ENCODE data around the gene CA6.
A peak's percentile ranks its signal among the peaks of the same experiment; 100 is the strongest.
"Not testable (repeated sequence)": the region's sequence is repeated elsewhere in the genome, so short reads cannot be mapped to it uniquely, and the experiment has no call there.

CA6 gene

DNA sequence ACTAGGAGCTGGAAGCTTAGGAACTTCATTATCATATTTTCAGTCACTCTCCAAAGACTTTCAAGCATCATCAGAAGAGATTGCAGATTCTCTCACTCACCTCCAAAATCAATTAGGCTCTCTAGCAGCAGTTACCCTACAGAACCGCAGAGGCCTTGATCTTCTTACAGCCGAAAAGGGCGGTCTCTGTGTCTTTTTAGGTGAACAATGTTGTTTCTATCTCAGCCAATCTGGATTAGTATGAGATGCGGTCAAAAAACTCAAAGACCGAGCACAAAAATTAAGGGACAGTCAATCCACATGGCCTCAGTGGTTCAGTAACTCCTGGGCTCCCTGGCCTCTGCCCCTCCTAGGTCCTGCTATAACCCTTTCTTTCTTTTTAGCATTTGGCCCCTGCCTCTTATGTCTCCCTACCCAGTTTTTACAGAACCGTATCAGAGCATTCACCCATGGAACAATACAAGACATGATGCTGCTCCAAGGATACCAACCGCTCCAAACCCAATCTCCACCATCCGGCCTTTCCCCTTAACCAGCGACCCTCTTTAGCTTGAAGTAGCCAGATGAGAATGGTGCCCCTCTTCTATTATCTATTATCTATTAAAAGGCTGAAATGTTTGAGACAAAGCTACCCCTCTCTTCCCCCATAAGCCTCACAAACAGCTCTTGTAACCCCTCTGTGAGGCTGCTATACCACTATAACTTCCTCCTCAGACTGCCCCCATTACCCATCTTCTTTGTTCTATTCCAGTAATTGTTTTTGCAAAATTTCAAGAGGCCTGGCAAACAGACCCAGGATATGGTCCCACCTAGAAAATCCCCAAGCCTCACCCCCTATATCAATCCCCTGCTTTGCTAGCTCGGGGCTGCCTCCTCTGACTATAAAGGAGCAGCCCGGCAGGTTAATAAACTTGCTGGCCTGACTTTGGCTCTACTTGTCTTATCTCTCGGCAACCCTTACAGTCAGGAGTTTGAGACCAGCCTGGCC, 18.7 kb upstream of the CA6 start:
- DNase-seq = no peak

DNA sequence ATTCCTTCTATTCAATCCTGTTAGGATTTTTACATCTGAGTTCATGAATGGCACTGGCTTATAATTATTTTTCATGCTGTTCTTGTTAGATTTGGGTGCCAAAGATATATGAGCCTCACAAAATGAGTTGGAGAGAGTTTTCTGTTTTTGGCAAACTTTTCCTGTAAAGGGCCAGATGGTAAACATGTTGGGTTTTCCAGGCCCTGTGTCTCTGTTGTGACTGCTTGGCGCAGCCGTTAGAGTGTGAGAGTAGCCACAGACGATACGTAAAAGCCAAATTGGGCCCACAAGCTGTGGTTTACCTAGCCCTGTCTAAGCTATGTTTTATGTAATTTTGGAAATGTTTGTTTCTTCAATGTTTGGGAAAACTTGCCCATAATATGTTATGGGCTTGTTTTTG, 15.6 kb upstream of the CA6 start:
- no peak for DNase-seq

DNA sequence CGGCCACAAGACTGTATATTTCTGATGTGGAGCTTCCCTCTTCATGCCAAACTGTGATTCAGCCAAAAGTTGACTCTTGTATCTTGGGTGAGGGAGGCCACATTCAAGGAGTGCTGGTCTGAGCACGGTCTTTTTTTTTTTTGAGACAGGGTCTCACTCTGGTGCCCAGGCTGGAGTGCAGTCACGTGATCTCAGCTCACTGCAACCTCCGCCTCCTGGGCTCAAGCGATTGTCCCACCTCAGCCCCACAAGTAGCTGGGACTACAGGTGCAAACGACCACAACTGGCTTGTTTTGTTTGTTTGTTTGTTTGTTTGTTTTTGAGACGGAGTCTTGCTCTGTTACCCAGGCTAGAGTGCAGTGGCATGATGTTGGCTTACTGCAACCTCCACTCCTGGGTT, 8.6 kb upstream of the CA6 start:
- DNase-seq = not testable (repeated sequence)

DNA sequence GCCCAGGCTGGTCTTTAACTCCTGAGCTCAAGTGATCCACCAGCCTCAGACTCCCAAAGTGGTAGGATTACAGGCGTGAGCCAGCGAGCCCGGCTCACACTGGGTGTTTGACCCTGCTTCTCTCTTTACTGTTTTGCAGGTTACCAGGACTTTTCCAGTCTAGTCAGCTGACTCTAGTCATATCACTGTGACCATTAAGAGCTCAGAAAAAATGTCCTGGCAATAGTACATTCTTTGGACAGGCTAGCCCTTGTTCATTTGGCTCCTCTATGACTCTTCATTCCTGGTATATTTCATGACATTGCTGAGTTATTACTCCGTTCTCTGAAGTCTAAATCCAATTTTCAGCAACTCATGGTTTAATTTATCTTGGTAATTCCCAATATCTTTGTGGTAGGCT, 8.0 kb upstream of the CA6 start:
- DNase-seq = no peak

DNA sequence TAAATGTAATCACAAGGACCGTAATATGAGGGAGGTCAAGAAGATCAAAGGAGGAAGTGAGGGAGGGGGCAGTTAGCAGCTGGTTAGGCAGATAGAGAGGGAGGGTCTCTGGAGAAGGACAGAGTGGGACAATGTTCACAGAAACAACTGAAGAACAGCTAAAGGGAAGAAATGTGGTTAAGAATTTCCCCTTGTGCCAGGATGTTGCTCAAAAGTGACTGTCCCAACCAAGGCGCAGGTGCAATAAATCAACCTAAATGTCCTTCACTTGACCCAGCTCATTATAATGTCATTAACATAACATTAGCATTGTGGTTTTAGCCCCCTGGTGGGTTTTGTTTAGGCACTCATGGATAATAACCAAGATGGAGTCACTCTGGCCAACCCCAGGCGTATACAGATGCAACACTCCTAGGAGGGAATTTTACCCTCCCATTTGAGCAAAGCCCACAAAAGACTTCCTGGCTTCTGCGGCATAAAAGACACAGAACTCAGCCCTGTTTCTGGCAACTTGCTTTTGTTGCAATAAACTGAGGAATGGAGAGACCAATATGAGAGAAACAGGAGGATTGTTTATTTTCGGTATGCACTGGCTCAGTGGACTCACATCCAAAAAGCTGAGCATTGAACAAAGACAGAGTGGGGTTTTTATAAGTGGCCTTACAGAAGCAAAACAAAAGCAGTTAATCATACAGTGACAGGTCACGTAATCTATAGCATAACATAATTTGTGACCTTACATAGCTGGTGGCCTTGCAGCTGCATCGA, 7.3 kb upstream of the CA6 start:
- no peak for DNase-seq

DNA sequence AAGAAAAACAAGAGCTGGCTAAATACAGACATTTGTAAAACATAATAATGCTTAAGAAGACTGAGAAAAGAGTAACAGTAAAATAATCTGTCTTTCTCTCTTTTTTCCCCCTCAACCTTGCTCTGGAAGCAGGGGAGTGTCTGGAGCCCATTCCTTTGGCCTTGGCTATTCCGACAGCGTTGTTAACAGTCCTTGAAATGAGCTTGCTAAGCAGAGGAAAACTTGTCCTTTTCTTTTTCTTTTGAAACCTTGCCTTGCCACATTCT, 6.7 kb upstream of the CA6 start:
- no peak for DNase-seq

DNA sequence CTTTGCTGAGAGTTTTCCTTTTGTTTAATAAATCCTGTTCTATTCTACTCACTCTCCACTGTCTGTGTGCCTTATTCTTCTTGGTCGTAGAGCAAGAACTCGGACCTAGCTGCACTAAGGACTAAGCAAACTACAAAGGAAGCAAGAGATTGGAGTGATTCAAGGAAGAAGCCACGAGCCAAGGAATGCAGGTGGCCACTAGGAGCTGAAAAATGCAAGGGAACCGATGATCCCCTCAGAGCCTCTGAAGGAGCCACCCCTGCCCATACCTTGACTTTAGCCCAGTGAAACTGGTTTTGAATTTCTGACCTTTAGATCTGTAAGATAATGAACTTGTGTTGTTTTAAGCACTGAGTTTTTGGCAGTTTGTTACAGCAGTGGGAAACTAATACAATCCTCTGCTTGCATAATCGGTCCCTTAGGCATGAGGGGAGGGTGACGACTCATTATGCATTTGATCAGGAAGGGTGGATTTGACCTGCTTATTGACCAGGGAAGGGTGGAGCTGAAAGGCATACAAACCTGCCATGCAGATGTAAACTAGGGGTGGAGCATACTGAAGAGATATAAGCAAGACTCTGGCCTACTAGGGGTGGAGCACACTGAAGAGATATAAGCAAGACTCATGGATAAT, 6.2 kb upstream of the CA6 start:
- no peak for DNase-seq

DNA sequence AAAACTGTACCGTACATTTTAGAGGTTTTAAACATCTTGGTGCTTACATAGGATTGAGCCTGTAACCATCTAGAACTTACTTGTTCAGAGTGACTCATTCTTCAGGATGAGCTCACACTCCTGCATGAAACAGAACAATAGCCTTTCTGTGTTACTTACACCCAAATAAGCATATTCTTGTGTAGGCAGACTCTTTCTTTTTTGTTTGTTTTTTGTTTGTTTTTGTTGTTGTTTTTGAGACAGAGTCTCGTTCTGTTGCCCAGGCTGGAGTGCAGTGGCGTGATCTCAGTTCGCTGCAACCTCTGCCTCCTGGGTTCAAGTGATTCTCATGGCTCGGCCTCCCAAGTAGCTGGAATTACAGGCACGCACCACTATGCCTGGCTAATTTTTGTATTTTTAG, 3.8 kb upstream of the CA6 start:
- DNase-seq = no peak

DNA sequence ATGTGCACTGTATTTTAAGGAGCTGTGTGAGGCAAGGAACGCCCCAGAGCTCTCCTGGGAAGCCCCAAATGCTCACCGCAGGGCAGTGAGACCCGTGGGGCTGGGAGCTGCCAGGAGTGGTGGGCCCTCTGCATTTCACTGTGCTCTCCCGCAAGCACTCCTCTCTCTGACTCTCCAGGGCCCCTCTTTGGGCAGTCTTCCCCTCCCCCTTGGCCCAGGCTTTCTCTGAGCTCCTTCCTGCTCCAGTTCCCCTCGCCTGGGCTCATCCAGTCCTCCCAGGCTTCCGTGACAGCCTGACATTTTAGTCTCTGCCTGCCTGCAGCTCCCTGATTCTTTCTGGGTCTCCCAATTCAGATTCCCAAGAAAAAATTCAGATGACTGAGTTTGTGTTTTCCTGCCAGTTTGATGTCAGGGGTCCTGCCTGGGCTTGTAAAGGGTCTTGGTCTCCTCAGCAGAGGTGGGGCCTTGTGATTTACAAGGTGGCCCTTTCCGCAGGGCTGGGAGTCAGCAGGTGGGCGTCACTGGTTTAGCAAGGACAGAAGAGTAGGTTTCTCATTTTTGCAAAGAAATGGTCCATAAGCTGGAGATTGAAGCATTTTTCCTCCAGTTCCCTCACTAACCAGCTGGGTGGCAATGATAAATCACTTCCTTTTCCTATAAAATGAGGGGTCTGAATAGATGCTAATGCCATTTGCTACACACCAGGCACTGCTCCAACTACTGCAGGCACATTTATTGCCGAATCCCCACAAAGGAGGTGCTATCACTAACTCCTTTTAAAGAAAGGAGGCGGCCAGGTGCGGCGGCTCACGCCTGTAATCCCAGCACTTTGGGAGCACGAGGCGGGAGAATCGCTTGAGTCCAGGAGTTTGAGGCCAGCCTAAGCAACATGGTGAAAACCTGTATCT, 1.9 kb upstream of the CA6 start:
- no peak for DNase-seq

DNA sequence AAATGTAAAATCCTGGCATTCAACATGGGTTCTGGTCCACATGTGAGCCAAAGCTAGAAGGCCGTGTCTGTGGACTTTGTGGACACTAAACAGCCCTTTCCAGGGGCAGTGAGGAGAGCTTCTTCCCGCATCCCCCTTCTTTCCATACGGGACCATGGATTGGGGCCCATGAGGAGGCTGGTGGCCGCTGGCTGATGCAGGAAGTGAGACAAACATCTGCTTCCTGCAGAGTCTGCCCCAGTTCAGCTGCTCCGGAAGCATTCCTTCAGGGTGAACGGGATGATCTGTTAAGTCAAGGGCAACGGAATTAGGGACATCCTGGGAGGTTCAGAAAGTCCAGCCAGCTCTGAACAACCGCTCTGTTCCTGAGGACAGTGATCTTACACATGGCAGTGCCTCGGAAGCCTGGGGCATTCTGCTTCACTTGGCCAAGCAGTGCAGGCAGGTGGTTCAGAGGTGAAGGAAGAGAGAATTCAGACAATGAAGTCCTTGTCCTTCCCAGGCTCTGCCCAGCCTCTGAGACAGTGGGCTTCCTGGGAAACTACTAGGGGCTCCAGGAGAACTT, 1.5 kb downstream of the CA6 start:
- DNase-seq = peak in 1 of 2 experiments; percentile 6

DNA sequence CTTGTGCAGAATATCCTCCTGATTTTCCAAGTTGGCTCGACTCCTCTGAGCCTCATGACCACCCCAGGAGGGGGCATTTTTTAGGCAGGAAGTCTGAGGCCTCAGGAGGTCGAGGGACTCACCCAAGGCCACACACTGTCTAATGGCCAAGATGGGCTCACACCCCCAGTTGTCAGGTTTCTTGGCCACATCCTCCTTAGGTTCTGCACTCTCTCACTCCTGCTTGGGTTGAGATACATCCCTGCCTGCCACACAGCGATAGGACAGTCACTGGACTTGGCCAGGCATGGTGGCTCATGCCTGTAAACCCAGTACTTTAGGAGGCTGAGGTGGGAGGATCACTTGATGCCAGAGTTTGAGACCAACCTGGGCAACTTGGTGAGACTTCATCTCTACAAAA, 4.6 kb downstream of the CA6 start:
- no peak for DNase-seq

DNA sequence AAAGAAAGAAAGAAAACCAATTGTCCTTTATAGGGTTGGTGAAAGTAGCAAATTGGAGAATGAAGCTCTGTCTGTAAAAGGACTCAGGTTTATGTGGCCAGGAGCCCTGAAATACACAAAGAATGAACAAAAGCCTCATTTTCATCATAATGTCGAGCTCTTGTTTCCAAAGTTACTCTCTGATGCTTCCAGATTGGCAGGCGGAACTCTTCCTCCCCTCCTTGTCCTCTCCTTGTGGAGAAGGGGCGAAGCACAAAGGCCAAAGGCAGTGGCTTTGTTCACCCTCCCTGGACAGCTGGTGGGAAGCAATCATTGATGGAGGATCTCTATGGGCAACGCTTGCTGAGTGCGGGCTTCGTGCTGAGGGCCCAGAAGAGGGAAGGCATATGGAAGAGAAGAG, 5.6 kb downstream of the CA6 start:
- DNase-seq = no peak

DNA sequence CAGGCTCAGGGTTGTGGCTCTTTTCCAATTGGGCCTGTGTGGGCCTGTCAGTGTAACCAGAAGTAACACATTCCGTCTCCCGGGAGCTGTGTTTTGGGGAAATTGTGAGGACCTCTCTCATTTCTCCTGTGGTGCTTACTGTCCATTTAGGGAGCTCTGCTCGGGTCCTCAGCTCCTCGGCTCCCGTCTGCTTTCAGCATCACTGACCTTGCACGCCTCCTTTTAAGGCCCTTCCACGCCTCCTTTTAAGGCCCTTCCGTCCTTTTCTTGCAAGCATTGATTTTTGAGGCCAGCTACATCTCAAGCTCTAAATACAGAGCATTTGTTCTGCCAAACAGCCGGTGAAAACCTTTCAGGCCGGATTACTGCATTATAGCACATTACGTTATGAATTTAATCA, 9.7 kb downstream of the CA6 start:
- DNase-seq = no peak

DNA sequence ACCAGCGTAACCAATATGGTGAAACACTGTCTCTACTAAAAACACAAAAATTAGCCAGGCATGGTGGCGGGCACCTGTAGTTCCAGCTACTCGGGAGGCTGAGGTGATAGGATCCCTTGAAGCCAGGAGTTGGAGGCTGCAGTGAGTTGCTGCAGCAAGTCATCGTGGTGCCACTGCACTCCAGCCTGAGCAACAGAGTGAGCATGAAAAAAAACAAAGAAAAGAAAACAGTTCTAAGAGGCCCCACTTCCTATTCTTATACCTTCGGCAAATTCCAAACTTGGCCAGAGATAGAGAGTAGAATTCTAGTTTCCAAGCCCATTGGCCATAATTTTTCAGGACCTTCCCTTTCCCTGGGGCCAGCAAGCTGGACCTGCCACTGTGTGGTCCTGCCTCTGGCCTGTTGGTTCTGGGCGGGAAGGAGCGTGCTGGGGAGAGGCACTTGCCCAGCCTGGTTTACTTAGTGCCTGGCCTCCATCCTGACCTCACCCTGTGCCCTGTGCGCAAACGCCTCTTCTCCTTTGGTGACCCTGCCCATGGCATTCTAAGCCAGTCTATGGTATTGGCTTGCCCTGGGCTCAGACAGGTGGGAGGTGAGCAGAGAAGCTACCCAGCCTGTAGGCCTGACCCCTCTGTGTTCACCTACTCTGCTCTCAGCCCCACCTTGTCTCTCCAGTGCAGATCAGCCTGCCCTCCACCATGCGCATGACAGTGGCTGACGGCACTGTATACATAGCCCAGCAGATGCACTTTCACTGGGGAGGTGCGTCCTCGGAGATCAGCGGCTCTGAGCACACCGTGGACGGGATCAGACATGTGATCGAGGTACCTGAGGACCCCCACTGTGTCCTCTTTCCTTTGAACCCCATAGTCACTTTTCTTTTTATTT, 11.0 kb downstream of the CA6 start:
- DNase-seq = no peak

DNA sequence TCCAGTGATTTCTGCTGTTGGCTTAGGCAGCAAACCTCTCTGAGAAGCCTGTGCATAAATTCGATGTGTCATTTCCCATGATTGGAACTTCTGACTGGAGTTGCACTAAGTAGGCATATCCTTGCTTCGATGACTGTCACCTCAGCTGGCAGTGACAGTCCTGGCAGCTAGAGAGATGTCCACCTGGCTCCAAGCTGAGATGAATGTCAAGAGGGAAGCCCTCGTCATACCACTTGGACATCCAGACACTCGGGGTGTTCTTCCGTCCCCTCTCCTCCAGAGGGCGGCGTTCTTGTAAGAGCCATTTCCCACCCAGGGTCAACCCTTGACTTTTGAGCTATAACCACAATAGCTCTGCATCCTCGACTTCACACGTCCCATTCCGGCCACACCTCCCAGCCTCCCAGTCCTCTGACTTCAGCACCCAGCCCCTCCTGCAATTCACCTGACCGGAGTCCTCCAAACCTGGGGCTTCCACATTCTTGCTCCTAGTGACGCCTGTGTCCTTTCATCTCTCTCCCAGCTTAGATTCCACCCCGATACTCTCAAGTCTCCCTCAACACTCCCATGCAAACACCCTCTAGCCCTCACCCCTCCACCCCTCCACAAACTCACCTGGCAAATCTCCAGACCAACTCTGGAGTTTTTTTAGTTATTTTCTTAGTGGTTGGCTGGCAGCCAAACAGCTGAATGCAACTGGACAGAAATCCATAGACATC, 17.3 kb downstream of the CA6 start:
- DNase-seq = peak; percentile 10 to 76

DNA sequence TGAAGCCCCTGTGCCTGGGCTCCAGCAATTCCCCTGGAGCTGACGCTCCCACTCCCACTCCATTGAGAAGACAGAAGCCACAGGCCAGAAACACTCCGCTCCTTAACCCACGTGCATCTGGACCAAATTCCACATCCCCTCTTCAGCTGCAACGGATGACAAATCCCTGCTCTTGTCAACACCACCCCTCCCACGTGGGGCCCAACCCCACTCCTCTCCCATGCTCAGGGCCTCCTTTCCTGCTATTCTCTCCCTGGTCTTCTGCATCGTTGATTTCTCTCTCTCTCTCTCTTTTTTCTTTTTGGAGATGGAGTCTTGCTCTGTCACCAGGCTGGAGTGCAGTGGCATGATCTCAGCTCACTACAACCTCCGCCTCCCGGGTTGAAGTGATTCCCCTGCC, 18.3 kb downstream of the CA6 start:
- DNase-seq = no peak

DNA sequence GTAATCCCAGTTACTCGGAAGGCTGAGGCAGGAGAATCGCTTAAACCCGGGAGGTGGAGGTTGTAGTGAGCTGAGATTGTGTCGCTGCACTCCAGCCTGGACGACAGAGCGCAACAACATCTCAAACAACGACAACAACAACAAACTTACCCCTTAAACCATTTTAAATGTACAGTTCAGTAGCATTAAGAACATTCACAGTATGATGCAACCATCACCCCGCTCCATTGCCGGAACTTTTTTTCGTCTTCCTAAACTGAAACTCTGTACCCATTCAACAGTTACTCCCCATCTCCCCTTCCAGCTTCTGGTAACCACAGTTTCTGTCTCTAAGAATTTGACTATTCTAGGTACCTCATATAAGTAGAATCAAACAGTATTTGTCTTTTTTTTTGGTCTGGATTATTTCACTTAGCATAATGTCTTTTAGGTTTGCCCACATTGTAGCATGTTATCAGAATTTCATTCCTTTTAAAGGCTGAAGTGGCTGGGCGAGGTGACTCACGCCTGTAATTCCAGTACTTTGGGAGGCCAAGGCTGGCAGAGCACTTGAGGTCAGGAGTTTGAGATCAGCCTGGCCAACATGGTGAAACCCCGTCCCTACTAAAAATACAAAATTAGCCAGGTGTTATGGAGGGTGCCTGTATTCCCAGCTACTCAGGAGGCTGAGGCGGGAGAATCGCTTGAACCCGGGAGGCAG, 19.6 kb downstream of the CA6 start:
- no peak for DNase-seq

DNA sequence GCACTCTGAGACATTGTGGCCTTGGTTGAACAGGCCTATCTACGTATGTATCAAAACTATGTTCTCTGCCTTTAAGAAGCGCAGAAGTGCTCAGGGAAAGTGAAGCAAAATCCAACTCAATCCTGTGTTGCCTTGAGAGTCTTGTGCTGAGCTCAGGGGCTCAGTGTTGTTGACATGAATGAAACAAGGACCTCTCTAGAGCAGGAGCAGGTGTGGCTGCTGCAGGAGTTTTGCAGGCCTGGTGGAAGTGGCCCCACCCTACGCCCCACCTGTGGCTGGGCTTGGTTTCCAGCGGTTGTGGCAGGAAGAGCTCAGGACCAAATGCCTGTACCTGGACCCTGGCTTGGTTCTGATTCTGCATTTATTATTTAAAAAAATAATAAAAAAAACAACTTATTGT, 20.9 kb downstream of the CA6 start:
- DNase-seq = no peak

DNA sequence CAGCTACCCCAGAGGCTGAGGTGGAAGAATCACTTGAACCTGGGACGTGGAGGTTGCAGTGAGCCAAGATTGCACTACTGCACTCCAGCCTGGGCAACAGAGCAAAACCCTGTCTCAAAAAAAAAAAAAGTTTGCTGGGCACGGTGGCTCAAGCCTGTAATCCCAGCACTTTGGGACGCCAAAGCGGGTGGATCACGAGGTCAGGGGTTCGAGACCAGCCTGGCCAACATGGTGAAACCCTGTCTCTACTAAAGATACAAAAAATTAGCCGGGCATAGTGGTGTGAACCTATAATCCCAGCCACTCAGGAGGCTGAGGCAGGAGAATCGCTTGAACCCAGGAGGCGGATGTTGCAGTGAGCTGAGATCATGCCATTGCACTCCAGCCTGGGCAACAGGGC, 23.2 kb downstream of the CA6 start:
- not testable (repeated sequence) for DNase-seq

DNA sequence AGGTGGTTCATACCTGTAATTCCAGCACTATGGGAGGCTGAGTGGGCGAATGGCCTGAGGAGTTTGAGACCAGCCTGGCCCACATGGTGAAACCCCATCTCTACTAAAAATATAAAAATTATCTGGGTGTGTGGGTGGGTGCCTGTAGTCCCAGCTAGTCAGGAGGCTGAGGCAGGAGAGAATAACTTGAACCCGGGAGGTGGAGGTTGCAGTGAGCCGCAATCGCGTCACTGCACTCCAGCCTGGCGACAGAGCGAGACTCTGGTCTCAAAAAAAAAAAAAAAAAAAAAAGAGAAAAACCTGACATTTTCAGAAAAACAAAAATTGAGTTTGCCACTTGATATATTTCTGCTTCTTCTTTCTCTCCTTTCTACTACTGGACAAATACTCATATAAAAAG, 24.3 kb downstream of the CA6 start:
- DNase-seq = no peak
